HG02588 (cell line): ENCODE results near the gene CAMTA2.
A peak's percentile ranks its signal among the peaks of the same experiment; 100 is the strongest.

ENCODE experiments used
- ATAC-seq: cut with Tn5 transposase; IDR thresholded peaks from one replicate; pipeline ENCODE4 v1.9.1; 2021; ENCODE audit warnings: mild to moderate bottlenecking, moderate library complexity; ENCODE audit not compliant: unreplicated experiment

The CAMTA2 gene

GRCh38 chr17:4947411-4948165, 39.9 kb downstream of the CAMTA2 start:
- no peak for ATAC-seq

GRCh38 chr17:4947010-4947410, 40.5 kb downstream of the CAMTA2 start:
- no peak for ATAC-seq

- no peak for ATAC-seq
Observed at GRCh38 chr17:4946312-4946976, 41.0 kb downstream of the CAMTA2 start.

- no peak for ATAC-seq
Observed at GRCh38 chr17:4945944-4946280, 41.6 kb downstream of the CAMTA2 start.

GRCh38 chr17:4945176-4945943, 42.1 kb downstream of the CAMTA2 start:
- no peak for ATAC-seq

GRCh38 chr17:4944554-4945175, 42.8 kb downstream of the CAMTA2 start:
- ATAC-seq, result no peak

GRCh38 chr17:4944163-4944553, 43.3 kb downstream of the CAMTA2 start:
- no peak for ATAC-seq

- ATAC-seq, result no peak
Observed at GRCh38 chr17:4942760-4943508, 44.5 kb downstream of the CAMTA2 start.

GRCh38 chr17:4941319-4941610, 46.2 kb downstream of the CAMTA2 start:
- no peak for ATAC-seq

GRCh38 chr17:4940555-4941318, 46.7 kb downstream of the CAMTA2 start:
- ATAC-seq, result peak; percentile 7

- peak; percentile 70 for ATAC-seq
Observed at GRCh38 chr17:4939796-4940554, 47.5 kb downstream of the CAMTA2 start, which contains the start of the genes RNF167 and SLC25A11. RNF167 (plus strand) TSS chr17:4940268; CDS start chr17:4940910, 642 bp downstream. SLC25A11 (minus strand) TSS chr17:4940046; CDS start chr17:4939910, 136 bp downstream.

GRCh38 chr17:4939546-4939795, 48.0 kb downstream of the CAMTA2 start:
- ATAC-seq, result peak; percentile 14

- ATAC-seq, result no peak
Observed at GRCh38 chr17:4938688-4939545, 48.6 kb downstream of the CAMTA2 start.

GRCh38 chr17:4938069-4938491, 49.4 kb downstream of the CAMTA2 start:
- no peak for ATAC-seq

- no peak for ATAC-seq
Observed at GRCh38 chr17:4937553-4937952, 49.9 kb downstream of the CAMTA2 start.

- ATAC-seq, result no peak
Observed at GRCh38 chr17:4936436-4936835, 51.0 kb downstream of the CAMTA2 start.

- no peak for ATAC-seq
Observed at GRCh38 chr17:4935650-4936049, 51.8 kb downstream of the CAMTA2 start.

GRCh38 chr17:4934173-4934979, 53.1 kb downstream of the CAMTA2 start:
- ATAC-seq, result no peak
